ENCODE data around the gene FSTL1.
"Not testable (repeated sequence)": the region's sequence is repeated elsewhere in the genome, so short reads cannot be mapped to it uniquely, and the experiment has no call there.

Gene FSTL1

GRCh38 chr3:120410541-120410940 is 40.3 kb downstream of the FSTL1 start:
- DNase-seq = no peak

GRCh38 chr3:120410116-120410515 is 40.7 kb downstream of the FSTL1 start:
- DNase-seq = no peak

DNA sequence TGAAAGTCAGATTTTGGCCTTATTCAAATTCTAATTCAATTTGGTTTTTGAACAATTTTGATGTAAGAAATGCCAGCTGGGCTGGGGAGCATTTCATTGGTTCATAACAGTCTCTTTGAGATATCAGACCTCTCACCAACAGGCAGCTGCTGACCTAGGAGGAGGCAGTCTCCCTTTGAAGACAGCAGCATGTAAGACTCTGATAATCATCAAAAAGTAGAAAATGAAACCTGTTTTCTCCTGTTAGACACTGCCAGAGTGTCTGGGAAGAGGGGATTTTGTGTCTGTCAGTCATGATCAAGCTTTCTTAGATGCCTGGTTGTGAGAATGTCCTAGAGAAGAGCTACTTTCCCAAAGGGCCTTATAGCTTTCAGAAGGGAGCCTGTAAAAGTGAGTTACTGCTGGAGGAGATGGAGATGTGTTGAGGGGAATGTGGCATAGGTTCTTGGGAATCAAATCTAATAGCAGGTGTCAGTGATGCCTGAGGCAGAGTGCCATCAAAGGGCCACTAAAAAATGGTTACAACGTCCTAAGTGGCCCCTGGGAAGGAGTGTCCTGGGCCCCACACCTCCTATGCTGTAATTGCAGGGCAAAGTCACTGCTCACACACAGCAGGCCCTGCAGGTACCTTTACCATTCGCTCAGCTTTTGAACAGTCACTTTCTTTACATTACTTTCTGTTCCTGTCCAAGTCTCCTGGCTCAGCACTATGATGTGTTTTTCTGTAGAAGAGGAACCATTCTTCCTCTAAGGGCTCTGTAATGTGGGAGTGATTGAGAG is 43.1 kb downstream of the FSTL1 start:
- DNase-seq = no peak

DNA sequence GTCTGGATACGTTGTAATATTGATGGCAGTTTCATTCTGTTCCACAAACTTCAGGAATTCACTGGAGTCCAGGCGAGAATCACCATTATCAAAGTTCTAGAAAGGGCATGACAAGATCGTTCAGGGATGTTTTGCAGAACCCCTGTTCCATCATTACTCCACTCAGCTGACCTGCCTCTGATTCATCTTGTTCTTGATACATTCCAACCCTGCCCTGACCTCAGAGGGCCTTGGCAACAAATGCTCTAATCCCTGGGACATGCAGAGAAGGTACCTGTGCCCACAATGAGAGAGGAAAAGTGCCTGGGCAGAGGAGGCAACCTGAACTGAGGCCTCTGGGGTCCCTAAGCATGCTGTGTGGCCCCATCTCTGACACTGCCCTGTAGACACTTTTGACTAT is 45.9 kb downstream of the FSTL1 start:
- DNase-seq = no peak

DNA sequence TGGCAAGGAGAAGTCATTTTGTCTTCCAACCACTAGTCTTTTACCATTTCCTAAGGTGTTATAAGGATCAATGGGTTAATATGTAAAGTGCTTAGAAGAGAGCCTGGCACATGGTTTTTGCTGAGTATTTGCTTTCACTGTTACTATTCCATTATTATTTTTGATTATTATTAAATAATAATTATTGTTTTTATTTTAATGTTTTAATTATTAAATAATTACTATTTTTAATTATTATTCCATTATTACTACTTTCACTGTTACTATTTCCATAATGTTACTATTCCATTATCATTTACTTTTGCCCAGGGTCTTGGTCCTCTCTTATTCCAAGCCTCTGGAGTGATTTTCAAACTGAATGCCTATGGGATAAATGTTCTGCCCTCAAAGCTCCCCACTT is 48.5 kb downstream of the FSTL1 start:
- DNase-seq = no peak

DNA sequence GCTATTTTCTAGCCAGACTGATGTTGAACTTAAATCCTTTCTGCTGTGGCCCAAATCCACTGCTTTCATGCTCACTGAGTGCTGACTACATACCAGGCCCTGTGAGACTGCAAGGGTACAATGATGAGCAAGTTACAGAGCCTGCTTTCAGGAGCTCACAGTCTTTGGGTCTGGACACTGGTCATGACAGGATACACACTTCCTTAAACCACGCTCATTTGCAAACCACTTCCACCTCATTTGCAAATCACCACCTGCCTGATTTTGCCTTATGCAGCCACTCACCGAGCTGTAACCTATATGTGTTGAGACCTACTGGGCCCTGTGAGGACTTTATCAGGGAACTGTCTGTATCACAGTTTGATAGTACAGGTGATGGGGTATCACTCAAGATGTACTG is 51.4 kb downstream of the FSTL1 start:
- DNase-seq = no peak

GRCh38 chr3:120396469-120396868 is 54.3 kb downstream of the FSTL1 start:
- no peak for DNase-seq

DNA sequence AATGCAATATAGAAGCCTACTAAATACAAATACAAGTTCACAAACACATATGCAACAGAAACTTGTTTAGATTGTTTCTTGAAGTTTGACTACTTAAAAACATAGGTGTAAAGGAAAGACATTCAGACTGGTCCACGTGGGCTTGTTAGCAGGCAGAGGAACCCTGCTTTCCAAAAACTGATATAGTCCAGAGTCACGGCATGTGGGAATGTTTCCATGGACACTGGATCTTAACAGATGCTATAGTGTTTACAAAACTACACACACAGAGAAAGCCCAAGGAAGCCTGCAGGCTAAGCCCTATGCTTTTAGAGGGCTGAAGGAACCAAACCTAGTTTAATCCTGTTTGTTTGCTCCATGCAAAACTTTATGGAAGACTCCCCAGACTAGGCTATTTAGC is 56.4 kb downstream of the FSTL1 start:
- DNase-seq = no peak

GRCh38 chr3:120393761-120394160 is 57.0 kb downstream of the FSTL1 start:
- DNase-seq = no peak

GRCh38 chr3:120393243-120393642 is 57.5 kb downstream of the FSTL1 start:
- DNase-seq = no peak

DNA sequence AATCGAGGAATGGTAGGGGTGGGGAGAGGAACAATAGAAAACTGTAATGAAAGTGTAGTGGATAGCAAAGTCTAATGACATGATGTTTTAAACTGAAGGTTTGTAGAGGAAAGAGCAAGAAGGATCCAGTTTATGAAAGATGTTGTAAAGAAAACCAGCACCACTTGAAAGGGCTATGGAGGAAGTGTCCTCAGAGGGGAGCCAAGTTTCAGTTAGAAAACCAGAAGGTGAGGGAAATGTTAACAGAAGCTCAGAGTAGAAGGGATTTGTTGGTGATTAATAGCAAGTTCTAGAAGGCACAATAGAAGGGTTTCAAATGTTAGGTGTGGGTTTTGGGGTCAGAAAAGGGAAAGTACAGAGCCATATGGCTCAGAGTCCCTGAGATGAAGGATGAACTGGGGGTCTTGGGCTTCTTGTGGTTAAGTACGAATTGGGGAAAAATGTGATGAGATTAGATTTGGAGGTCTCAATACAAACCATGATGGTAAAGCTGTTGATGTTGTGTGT is 67.8 kb downstream of the FSTL1 start:
- DNase-seq = no peak

- no peak for DNase-seq
Observed at GRCh38 chr3:120381503-120381902, 69.3 kb downstream of the FSTL1 start.

DNA sequence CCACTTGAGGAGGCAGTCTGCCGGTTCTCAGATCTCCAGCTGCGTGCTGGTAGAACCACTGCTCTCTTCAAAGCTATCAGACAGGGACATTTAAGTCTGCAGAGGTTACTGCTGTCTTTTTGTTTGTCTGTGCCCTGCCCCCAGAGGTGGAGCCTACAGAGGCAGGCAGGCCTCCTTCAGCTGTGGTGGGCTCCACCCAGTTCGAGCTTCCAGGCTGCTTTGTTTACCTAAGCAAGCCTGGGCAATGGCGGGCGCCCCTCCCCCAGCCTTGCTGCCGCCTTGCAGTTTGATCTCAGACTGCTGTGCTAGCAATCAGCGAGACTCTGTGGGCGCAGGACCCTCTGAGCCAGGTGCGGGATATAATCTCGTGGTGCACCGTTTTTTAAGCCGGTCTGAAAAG is 72.8 kb downstream of the FSTL1 start:
- DNase-seq = not testable (repeated sequence)

DNA sequence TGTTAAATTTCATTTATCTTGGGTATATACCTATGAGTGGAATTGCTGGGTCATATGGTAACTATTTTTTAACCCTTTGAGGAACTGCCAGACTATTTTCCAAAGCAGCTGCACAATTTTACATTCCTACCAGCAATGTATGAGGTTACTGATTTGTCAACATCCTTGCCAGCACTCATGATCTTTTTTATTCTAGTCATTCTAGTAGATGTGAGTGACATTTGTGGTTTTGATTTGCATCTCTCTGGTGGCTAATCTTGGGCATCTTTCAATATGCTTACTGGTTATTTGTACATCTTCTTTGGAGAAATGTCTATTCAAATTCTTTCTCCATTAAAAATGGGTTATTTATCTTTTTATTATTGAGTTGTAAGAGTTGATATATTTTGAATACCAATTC is 80.3 kb downstream of the FSTL1 start:
- no peak for DNase-seq

DNA sequence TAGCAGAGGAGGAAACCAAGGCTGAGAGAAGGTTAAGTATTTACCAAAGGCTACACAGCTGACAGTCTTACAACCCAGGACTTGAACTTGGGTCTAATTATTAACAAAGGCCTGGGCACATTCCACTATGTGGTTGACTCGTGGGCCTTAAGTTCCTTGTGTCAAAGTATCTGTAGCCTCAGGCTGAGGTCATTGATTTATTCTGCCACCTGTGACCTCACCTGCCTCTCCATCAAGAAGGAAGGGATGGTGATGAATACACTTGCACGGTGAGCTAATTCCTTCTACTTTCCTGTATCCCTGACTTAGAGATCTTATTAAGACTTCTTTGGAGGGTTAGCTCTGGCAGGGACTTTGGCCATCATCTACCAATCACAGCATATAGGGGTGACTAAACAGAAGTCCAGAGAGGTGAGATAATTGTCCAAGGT is 81.7 kb downstream of the FSTL1 start:
- no peak for DNase-seq

DNA sequence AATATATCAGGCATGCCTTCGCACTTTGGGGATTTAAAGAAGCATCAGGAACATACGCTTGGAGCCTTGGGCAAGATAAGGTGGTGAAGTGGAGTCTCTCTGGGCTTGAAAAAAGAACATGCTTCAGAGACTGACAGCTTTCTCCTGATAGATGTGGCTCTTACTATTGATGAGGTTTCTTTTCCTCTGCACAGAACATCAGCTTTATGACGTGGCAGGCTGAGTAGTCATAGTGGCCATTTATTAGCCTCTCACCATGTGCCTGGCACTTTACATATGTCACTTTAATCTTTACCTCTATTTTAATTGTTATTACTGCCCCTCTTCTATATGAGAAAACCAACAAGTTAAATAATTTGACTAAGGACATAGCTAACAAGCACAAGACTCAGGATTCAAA is 82.6 kb downstream of the FSTL1 start:
- no peak for DNase-seq

DNA sequence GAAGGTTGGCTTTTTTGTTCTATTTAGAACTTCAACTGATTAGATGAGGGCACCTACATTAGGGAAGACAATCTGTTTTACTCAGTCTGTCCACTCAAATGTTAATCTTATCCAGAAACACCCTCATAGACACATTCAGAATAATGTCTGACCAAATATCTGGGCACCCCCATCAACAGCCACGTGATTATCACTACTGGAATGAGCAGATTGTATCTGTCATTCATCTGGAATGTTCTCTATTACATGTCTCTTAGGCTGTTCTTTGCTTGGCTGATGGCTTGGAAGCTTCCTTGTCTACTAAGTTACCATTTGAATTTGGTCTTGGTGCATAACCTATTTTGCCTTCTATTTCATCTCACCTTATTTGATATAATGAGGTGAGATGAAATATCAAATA is 86.0 kb downstream of the FSTL1 start:
- DNase-seq = no peak

DNA sequence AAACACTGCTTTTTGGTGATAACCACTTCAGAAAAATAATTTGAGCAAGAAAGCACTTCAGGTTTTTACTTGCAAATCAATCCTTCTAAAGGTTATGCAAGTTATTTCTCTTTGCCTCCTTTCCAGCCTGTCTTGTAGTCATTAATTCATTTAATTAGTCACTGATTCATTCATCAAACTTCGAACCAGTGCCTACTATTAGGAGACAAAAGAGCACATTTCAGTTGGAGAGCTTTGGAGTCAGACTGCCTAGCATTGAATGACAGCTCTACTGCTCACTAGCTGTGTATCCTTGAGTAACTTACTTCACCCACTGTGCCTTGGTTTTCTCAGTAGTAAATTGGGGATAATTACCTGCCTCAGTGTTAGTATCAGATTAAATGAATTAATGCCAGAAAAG is 86.7 kb downstream of the FSTL1 start:
- no peak for DNase-seq

DNA sequence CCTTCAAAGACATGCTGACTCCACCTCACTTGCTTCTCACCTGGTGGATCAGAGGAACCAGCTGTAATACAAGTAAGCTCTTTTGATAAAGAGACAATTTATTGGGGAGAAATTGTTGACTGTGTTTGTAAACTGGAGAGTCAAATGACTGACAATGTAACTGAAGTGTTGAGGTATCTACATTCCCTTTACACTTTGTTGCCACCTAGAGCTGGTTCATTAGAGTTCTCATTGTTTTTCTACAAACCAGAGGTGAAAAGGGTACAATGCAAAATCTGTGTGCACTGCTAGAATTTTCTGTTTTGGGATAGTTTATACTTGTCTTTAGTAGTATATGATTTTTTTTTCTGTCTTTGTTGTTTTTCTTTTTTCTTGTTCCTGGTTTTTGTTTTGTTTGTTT is 93.0 kb downstream of the FSTL1 start:
- no peak for DNase-seq

DNA sequence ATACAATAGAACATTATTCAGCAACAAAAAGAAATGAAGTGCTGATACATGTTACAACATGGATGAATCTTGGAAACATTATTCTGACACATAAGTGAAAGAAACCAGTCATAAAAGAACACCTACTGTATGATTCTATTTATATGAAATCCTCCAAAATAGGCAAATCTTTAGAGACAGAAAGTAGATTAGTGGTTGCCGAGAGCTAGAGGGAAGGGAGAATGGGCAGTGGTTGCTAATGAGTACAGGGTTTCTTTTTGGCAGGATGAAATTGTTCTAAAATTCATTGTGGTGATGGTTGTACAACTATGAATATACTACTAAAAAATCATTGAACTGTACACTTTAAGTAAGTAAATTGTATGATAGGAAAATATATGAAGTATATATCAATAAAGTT is 95.3 kb downstream of the FSTL1 start:
- DNase-seq = no peak

DNA sequence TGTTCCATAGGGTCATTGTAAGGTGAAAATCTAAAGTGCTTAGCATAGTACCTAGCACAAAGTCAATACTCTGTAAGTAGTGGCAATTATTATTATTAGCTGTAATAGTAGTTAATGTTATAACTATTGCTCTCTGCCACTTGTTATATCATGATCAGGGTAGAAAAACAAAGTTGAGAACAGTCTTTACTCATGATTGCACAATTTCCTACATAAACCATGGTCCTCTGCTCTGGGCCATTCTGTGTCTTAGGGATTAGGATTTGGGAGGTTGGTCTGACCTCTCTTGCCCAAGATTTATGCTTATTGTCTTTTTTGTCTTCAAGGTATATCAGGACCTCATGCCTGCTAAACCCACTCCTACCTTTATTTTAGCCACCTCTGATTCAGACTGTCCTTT is 97.3 kb downstream of the FSTL1 start:
- DNase-seq = no peak

DNA sequence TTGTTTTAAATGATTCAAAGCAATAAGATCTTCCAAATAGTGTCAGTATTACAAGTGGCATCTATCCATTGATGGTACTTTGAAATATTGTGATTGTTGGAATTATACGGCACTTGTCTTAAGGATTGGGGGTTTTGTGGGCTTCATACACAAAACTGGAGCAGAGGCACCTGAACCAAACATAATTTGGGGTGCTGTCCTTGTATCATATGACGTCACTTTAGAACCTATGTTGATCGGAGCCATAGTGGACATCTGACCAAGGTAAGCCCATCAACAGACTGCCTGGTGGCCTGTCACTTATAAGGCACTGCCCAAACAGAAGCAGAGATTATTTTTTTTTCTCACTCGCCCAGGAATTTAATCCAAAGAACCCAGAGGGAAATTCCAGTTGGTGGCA is 98.8 kb downstream of the FSTL1 start:
- DNase-seq = no peak

- DNase-seq = no peak
Observed at GRCh38 chr3:120350401-120350941, 100.3 kb downstream of the FSTL1 start.

DNA sequence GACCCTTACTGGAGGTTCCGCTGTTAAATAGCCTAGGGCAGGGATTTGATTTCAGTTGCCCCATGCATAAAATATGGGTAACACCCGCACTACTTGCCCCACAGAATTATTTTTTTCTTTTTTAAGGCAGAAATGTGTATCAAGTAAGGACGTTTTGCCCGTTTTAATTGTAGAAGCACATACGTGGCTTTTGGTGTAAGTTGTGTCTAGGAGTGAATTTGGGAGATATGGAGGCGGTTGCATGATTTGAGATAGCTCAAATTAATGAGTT is 101.0 kb downstream of the FSTL1 start:
- no peak for DNase-seq

Data from activated CD4-positive, alpha-beta T cell treated with anti-CD3 and anti-CD28 coated beads for 48 hours (primary cell).